ENCODE measurements around the gene PDSS2. TPM values are rescaled to one million over a fixed set of nuclear protein-coding genes. Genes with fewer than 3 reads are reported as not detected.

The PDSS2 gene
- total RNA-seq, 1 experiment from 2014 or later = 12.1 TPM

GRCh38 chr6:107399935-107400334 lies 59.4 kb downstream of the PDSS2 start:
- H3K14ac ChIP-seq (ENCODE audit: insufficient read depth, low read length) = no peak overlapping the region
- DNase-seq = no peak
- no peak overlapping the region for H3K9ac ChIP-seq (ENCODE audit: extremely low read depth, insufficient read length, low read length)
- no peak overlapping the region for H4K8ac ChIP-seq (replicated peaks; ENCODE audit: insufficient read length, low read depth, low read length)
- no peaks in the 10 kb centered on the region for H3K9me3 ChIP-seq (ENCODE audit: control insufficient read depth, low read depth, low read length)
- no peak overlapping the region for H2BK15ac ChIP-seq (ENCODE audit: low read depth, low read length)
- H3K4me1 ChIP-seq (ENCODE audit: insufficient read depth, low read length) = peaks cover 4% of the 10 kb centered on the region; the same call in 1 of the 2 replicates
- no peaks in the 10 kb centered on the region for H3K79me1 ChIP-seq (ENCODE audit: insufficient read depth, low read depth, low read length, poor library complexity, severe bottlenecking)
- no peaks in the 10 kb centered on the region for H3K27me3 ChIP-seq (ENCODE audit: insufficient read depth, low read length)
- no peak overlapping the region for H2AFZ ChIP-seq (ENCODE audit: low read length)
- H2BK5ac ChIP-seq (ENCODE audit: insufficient read length, low read length) = no peak overlapping the region
- H2AK5ac ChIP-seq (ENCODE audit: insufficient read length, low read length) = no peak overlapping the region
- H4K20me1 ChIP-seq (ENCODE audit: control insufficient read depth, insufficient read depth, insufficient read length) = no peaks in the 10 kb centered on the region
- no peak overlapping the region for H2BK20ac ChIP-seq (ENCODE audit: low read depth, low read length, poor library complexity, severe bottlenecking)
- H3K9me3 Mint-ChIP-seq = peaks cover 15 to 19% of the 10 kb centered on the region in 2 experiments
- H3K4me1 Mint-ChIP-seq = peaks cover 6 to 20% of the 10 kb centered on the region in 2 experiments
- no CpG with 5 or more reads among the region's 1 CpG for WGBS (ENCODE audit: extremely low coverage, insufficient read length, low lambda C conversion rate)
- no peak overlapping the region for H3K23ac ChIP-seq (ENCODE audit: insufficient read length, low read depth, low read length)
- H3K56ac ChIP-seq (ENCODE audit: insufficient read length, low read depth, low read length) = no peak overlapping the region
- H3K36me3 Mint-ChIP-seq (ENCODE audit: insufficient read depth in 1 of 3, low read depth in 3 of 3) = peaks cover 9 to 38% (median 25%) of the 10 kb centered on the region in 3 experiments; a peak in 6 of 7 replicates
- no peak overlapping the region for H3K27ac ChIP-seq (ENCODE audit: insufficient read length, low read depth, low read length)
- no peak overlapping the region for H2BK12ac ChIP-seq (ENCODE audit: insufficient read length, low read depth, low read length)
- H3K23me2 ChIP-seq (ENCODE audit: insufficient read length, low read depth, low read length, poor library complexity, severe bottlenecking) = no peaks in the 10 kb centered on the region
- H3K27me3 Mint-ChIP-seq (ENCODE audit: low read depth) = no peaks in the 10 kb centered on the region
- no peak overlapping the region for H4K91ac ChIP-seq (ENCODE audit: insufficient read length, low read depth, low read length)
- TF ChIP-seq CTCF (conservative IDR thresholded peaks at IDR 0.05) = no peak
- H3K79me2 ChIP-seq (ENCODE audit: insufficient read depth, low read length) = no peaks in the 10 kb centered on the region
- no peak overlapping the region for H3K4me3 Mint-ChIP-seq
- no peak overlapping the region for H3K4me2 ChIP-seq (ENCODE audit: insufficient read depth, insufficient read length, low read length)
- no peak overlapping the region for H2BK120ac ChIP-seq (ENCODE audit: low read depth, low read length, poor library complexity, severe bottlenecking)
- H3K27ac Mint-ChIP-seq = no peak overlapping the region
- H3T11ph ChIP-seq (ENCODE audit: low read length) = no peak overlapping the region
- H3K4ac ChIP-seq (ENCODE audit: low read depth, low read length) = no peak overlapping the region
- H4K5ac ChIP-seq (ENCODE audit: insufficient read length, low read depth, low read length) = no peak overlapping the region
- no peak overlapping the region for H3K18ac ChIP-seq (ENCODE audit: insufficient read length, low read depth, low read length)
